ENCODE data around the gene TDRD1.
A peak's percentile ranks its signal among the peaks of the same experiment; 100 is the strongest.

TDRD1 gene

DNA sequence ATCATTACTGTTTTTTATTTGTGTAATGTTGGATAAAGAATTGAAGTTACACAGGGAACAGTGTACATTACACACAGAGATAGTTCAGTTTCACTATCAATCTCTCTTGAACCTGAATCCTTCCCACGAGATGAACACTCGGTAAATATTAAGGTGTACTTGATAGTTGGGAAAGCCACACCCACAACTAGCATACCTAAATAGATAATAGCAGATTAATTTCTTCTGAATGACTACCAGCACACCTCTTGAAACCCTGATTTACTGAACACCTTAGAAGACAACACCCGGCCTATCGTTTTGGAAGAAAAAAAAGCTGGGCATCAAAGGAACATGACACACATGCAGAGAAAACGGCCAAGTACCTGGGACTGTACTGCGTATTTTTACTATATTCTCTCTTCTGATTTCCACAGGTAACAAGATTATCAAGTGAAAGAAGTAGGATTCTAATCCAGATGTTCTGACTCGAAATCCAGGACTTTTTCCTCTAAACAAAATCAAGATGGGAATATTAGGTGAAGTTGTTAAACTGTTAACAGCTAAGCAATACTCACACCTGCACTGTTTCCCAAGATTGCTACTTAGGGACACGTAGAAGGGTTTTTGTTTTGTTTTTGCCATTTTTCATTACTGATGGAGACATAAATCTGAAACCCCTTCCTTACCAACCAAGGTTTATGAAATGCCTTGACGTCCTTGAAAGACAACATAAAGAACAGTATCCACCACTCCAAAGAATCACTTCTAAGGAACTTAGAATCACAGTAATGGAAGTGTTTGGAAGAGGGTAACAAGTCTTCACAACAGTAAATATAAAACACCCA lies 6.2 kb upstream of the TDRD1 start:
- TF ChIP-seq SNAI2 (CRISPR knock-in tag; IDR thresholded peaks at IDR 0.05) (no peak), ZNF8 (CRISPR knock-in tag; IDR thresholded peaks at IDR 0.05) (no peak), ZFP30 (CRISPR knock-in tag; IDR thresholded peaks at IDR 0.05) (no peak), ARNTL (CRISPR knock-in tag; IDR thresholded peaks at IDR 0.05; ENCODE audit: borderline replicate concordance, low read depth) (no peak), RARB (CRISPR knock-in tag; IDR thresholded peaks at IDR 0.05) (no peak), TOX (CRISPR knock-in tag; IDR thresholded peaks at IDR 0.05; ENCODE audit: borderline replicate concordance) (no peak), ZFP3 (CRISPR knock-in tag; IDR thresholded peaks at IDR 0.05) (no peak)
- TF ChIP-seq, protein P1, sequence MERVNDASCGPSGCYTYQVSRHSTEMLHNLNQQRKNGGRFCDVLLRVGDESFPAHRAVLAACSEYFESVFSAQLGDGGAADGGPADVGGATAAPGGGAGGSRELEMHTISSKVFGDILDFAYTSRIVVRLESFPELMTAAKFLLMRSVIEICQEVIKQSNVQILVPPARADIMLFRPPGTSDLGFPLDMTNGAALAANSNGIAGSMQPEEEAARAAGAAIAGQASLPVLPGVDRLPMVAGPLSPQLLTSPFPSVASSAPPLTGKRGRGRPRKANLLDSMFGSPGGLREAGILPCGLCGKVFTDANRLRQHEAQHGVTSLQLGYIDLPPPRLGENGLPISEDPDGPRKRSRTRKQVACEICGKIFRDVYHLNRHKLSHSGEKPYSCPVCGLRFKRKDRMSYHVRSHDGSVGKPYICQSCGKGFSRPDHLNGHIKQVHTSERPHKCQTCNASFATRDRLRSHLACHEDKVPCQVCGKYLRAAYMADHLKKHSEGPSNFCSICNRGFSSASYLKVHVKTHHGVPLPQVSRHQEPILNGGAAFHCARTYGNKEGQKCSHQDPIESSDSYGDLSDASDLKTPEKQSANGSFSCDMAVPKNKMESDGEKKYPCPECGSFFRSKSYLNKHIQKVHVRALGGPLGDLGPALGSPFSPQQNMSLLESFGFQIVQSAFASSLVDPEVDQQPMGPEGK (CRISPR knock-in tag; IDR thresholded peaks at IDR 0.05; ENCODE audit: borderline replicate concordance), result no peak
- TF ChIP-seq, protein P2, sequence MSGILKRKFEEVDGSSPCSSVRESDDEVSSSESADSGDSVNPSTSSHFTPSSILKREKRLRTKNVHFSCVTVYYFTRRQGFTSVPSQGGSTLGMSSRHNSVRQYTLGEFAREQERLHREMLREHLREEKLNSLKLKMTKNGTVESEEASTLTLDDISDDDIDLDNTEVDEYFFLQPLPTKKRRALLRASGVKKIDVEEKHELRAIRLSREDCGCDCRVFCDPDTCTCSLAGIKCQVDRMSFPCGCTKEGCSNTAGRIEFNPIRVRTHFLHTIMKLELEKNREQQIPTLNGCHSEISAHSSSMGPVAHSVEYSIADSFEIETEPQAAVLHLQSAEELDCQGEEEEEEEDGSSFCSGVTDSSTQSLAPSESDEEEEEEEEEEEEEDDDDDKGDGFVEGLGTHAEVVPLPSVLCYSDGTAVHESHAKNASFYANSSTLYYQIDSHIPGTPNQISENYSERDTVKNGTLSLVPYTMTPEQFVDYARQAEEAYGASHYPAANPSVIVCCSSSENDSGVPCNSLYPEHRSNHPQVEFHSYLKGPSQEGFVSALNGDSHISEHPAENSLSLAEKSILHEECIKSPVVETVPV (CRISPR knock-in tag; IDR thresholded peaks at IDR 0.05), result no peak
- ATAC-seq, result no peak

DNA sequence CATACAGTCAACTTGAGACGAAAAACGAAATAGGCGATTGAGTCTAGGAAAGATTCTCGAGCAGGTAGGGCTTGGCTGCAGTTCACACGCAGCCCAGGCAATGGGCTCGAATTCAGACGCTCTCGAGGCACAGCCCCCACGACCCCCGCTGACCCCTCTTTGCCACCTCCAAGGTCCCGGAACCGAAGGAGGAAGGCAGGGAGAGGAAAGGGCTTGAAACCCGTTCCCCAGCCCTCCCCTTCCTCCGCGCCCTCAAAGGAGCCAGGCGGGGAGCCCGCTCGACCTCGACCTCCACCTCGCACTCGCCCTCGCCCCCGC lies 5.6 kb upstream of the TDRD1 start:
- ATAC-seq, result peak; percentile 10

DNA sequence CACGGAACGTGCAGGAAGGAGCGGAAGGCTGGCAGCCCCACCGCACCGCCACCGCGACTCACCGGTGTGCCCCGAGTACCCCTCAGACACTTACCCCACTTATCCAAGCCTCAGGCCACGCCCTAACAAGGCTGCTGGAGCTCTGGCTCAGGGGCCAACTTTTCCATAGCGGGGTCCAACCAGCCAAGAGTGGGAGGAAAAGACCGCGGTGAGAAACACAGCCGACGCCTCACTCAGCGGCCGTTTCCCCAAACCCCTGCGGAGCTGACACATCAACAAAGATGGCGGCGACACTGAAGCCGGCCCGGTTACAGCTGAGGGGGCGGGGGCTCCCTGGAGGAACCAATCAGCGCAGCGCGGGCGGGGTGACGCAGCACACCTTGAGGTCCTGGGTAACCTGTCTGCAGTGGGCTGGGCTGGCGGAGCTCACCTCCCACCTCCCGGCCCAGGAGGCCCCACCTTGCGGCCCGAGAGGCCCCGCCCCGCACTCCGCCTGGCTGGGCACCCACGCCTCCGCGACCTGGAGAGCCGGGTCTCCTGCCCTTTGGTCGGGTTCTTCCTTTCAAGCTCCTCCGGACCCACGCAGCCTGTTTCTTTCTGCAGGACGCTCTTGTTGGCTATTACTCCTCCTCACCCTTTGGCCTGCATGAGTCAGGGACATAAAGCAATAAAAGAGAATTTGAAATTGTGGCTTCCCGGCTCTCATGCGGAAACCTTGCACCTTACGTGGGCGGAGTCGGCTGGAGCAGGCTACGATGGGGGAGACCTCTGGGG lies 5.0 kb upstream of the TDRD1 start, which contains the start of gene CCDC186:
Gene CCDC186 (minus strand): TSS at position 283 of the 774 bp plus-strand sequence. CDS start 10,935 bp downstream, outside the sequence.
- ATAC-seq, result peak; percentile 99
- no peak for TF ChIP-seq ZFP3 (CRISPR knock-in tag; IDR thresholded peaks at IDR 0.05)
- TF ChIP-seq BACH2 (CRISPR knock-in tag; IDR thresholded peaks at IDR 0.05; ENCODE audit: borderline replicate concordance), result no peak
- TF ChIP-seq, protein P3, sequence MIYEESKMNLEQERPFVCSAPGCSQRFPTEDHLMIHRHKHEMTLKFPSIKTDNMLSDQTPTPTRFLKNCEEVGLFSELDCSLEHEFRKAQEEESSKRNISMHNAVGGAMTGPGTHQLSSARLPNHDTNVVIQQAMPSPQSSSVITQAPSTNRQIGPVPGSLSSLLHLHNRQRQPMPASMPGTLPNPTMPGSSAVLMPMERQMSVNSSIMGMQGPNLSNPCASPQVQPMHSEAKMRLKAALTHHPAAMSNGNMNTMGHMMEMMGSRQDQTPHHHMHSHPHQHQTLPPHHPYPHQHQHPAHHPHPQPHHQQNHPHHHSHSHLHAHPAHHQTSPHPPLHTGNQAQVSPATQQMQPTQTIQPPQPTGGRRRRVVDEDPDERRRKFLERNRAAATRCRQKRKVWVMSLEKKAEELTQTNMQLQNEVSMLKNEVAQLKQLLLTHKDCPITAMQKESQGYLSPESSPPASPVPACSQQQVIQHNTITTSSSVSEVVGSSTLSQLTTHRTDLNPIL (CRISPR knock-in tag; IDR thresholded peaks at IDR 0.05; ENCODE audit: low read depth), result no peak
- TF ChIP-seq ZFP30 (CRISPR knock-in tag; IDR thresholded peaks at IDR 0.05), result no peak
- TF ChIP-seq TOX (CRISPR knock-in tag; IDR thresholded peaks at IDR 0.05; ENCODE audit: borderline replicate concordance), result no peak
- TF ChIP-seq ZNF70 (CRISPR knock-in tag; IDR thresholded peaks at IDR 0.05), result no peak
- TF ChIP-seq, protein P1 (CRISPR knock-in tag; IDR thresholded peaks at IDR 0.05; ENCODE audit: borderline replicate concordance), result no peak
- no peak for TF ChIP-seq ZNF8 (CRISPR knock-in tag; IDR thresholded peaks at IDR 0.05)
- no peak for TF ChIP-seq ARNTL (CRISPR knock-in tag; IDR thresholded peaks at IDR 0.05; ENCODE audit: borderline replicate concordance, low read depth)
- no peak for TF ChIP-seq CSDC2 (CRISPR knock-in tag; IDR thresholded peaks at IDR 0.05)
- TF ChIP-seq ZC3H10 (CRISPR knock-in tag; IDR thresholded peaks at IDR 0.05), result no peak
- TF ChIP-seq ZNF565 (CRISPR knock-in tag; conservative IDR thresholded peaks at IDR 0.05; ENCODE audit: low read depth), result no peak
- TF ChIP-seq TCF4 (CRISPR knock-in tag; IDR thresholded peaks at IDR 0.05; ENCODE audit: borderline replicate concordance), result no peak
- TF ChIP-seq PPARA (CRISPR knock-in tag; IDR thresholded peaks at IDR 0.05; ENCODE audit: borderline replicate concordance), result no peak
- no peak for TF ChIP-seq GLIS3 (CRISPR knock-in tag; IDR thresholded peaks at IDR 0.05)
- no peak for TF ChIP-seq SNAI2 (CRISPR knock-in tag; IDR thresholded peaks at IDR 0.05)
- TF ChIP-seq, protein P4, sequence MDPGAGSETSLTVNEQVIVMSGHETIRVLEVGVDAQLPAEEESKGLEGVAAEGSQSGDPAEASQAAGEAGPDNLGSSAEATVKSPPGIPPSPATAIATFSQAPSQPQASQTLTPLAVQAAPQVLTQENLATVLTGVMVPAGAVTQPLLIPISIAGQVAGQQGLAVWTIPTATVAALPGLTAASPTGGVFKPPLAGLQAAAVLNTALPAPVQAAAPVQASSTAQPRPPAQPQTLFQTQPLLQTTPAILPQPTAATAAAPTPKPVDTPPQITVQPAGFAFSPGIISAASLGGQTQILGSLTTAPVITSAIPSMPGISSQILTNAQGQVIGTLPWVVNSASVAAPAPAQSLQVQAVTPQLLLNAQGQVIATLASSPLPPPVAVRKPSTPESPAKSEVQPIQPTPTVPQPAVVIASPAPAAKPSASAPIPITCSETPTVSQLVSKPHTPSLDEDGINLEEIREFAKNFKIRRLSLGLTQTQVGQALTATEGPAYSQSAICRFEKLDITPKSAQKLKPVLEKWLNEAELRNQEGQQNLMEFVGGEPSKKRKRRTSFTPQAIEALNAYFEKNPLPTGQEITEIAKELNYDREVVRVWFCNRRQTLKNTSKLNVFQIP (CRISPR knock-in tag; IDR thresholded peaks at IDR 0.05; ENCODE audit: borderline replicate concordance, low read depth), result no peak
- no peak for TF ChIP-seq ESRRG (CRISPR knock-in tag; IDR thresholded peaks at IDR 0.05)

More for the DNA sequence above, 5.6 kb upstream of the TDRD1 start:
- TF ChIP-seq SNAI2 (CRISPR knock-in tag; IDR thresholded peaks at IDR 0.05) (no peak), ZFP30 (CRISPR knock-in tag; IDR thresholded peaks at IDR 0.05) (no peak), ESRRG (CRISPR knock-in tag; IDR thresholded peaks at IDR 0.05) (no peak), ARNTL (CRISPR knock-in tag; IDR thresholded peaks at IDR 0.05; ENCODE audit: borderline replicate concordance, low read depth) (no peak), TCF4 (CRISPR knock-in tag; IDR thresholded peaks at IDR 0.05; ENCODE audit: borderline replicate concordance) (no peak), ZFP3 (CRISPR knock-in tag; IDR thresholded peaks at IDR 0.05) (no peak), CSDC2 (CRISPR knock-in tag; IDR thresholded peaks at IDR 0.05) (no peak), RARB (CRISPR knock-in tag; IDR thresholded peaks at IDR 0.05) (no peak), ZC3H10 (CRISPR knock-in tag; IDR thresholded peaks at IDR 0.05) (no peak), ISL1 (CRISPR knock-in tag; IDR thresholded peaks at IDR 0.05) (no peak)
- TF ChIP-seq, protein P3 (CRISPR knock-in tag; IDR thresholded peaks at IDR 0.05; ENCODE audit: low read depth), result no peak

All from SK-N-SH treated with all-trans-retinoic acid at 6 μM for 48 hours (cell line).